Fibroblast of the aortic adventitia (primary cell): ENCODE results near the gene MRPL50. TPM values are rescaled to one million over a fixed set of nuclear protein-coding genes. Genes with fewer than 3 reads are reported as not detected.
A peak's percentile ranks its signal among the peaks of the same experiment; 100 is the strongest.

Experiments used
- DNase-seq: peaks from one replicate; pipeline ENCODE4 v3.0.0-alpha.2; 2010; ENCODE audit warnings: low read depth
- H3K4me3 ChIP-seq: 2 replicates; pipeline ENCODE4 v1.5.1; 2011; ENCODE audit warnings: low read depth, mild to moderate bottlenecking, control low read depth, low read length, moderate library complexity
- CTCF ChIP-seq: IDR thresholded peaks from 2 replicates; pipeline ENCODE4 v1.5.1; 2011; ENCODE audit warnings: mild to moderate bottlenecking, low read length, control low read depth, inconsistent platforms; ENCODE audit not compliant: insufficient read depth
- total RNA-seq: library from RNA; depleted of rRNA; stranded (reverse); fragments of >200 nt; gene quantifications from 2 replicates; pipeline ENCODE4 v1.2.3, GENCODE V29; 2012; ENCODE audit warnings: low replicate concordance

Gene MRPL50
- total RNA-seq, 1 donor = 14.0 TPM

- no peak for DNase-seq
- no peak for TF ChIP-seq CTCF
- no peak overlapping the region for H3K4me3 ChIP-seq
Measured at GRCh38 chr9:101371813-101372212, 26.6 kb downstream of the MRPL50 start.

- no peak for DNase-seq
- TF ChIP-seq CTCF = no peak
- no peak overlapping the region for H3K4me3 ChIP-seq
Measured at GRCh38 chr9:101369884-101370531, 28.4 kb downstream of the MRPL50 start.

- H3K4me3 ChIP-seq = no peak overlapping the region
- DNase-seq = peak; percentile 41
- TF ChIP-seq CTCF = no peak
Measured at GRCh38 chr9:101369286-101369685, 29.1 kb downstream of the MRPL50 start.

- no peak for TF ChIP-seq CTCF
- no peak overlapping the region for H3K4me3 ChIP-seq
- DNase-seq = no peak
Measured at GRCh38 chr9:101367323-101367722, 31.1 kb downstream of the MRPL50 start.

- peak; percentile 27 for DNase-seq
- no peak for TF ChIP-seq CTCF
- no peak overlapping the region for H3K4me3 ChIP-seq
Measured at GRCh38 chr9:101366038-101366756, 32.2 kb downstream of the MRPL50 start.

- peak; percentile 65 for DNase-seq
- no peak for TF ChIP-seq CTCF
- no peak overlapping the region for H3K4me3 ChIP-seq
Measured at GRCh38 chr9:101365181-101365580, 33.2 kb downstream of the MRPL50 start.
